Activated T-helper 1 cell treated with anti-CD3 and anti-CD28 coated beads, Interleukin-2, amount 50 U/mL, for 16 hours (primary cell): Measurements from ENCODE around the gene UBA52.

Experiments
- DNase-seq, 2 donors: peaks; one replicate each; pipeline ENCODE4 v3.0.0-alpha.2; 2020; ENCODE audit warnings: low read depth in 1 of 2, low spot score in 1 of 2

Gene UBA52

DNA sequence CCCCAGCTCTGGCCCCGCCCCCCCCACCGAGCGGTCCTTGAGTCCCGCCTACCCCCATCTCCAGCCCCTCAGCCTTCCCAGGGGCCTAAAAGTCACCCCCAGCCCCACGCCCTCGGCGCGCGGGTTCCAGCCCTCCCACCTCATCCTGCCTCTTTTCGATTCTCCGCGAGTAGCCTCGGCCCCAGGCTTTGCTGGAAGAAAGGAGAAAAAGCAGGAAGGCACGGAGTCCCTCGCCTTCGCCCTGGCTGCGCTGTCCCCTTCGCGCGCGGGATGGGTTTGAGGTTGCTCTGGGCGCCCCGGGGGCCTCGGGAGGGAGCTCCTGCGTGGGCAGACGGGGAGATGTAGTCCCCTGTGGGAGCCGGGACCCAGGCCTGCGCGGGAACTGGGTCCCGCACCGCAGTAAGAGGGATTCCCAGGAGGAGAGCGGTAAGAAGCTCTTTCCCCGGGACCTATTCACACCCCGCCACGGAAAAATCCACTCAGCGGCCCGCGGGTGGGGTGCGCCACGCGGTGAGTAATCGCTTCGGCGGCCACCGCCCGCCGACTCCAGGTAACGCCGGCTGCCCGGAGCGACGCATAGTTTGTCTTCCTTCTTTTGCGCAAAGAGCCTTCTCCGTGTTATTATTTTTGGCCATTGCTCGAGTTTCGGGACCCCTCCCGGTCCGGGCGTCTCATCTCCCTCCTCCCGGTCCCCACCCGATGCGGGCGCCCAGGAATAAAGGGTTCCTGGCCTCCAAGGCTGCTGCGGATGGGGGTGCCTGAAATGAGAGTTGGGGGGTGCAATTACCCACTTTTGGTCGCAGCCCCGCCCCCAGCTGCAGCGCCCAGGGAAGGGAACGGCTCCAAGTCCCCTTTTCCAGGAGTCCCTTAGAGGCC lies 35.8 kb downstream of the UBA52 start:
- no peak for DNase-seq

DNA sequence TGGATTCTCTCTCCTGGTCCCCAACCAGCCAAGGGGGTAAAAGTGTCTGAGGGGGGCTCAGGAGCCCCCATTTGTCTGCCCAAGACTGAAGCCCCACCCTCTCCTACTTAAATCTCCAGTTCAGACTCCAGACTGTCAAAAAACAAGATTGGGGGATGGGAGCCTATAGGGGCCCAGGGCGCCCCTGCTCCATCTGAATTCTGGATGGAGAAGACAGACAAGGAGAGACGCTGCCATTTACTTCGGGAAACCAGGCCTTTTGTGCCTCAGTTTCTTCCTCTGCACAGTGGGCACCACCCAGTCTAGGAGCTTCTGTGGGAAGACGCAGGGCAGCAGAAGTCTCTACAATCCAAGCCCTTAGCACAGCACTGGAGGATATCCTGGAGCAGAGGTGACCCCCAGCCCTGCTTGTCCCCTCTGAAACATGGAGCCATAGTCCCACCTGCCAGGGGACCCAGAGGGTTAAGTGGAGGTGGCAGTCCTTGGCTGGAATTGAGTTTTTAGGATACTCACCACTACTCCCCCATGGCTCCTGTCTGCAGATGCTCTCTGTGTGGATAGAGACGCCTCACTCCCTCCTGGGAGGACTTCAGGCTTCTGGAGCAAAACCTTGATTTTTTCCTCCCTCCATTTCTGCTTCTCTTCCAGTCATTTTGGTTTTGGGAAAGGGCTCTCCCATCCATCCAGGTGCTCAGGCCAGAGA lies 36.6 kb downstream of the UBA52 start:
- no peak for DNase-seq

DNA sequence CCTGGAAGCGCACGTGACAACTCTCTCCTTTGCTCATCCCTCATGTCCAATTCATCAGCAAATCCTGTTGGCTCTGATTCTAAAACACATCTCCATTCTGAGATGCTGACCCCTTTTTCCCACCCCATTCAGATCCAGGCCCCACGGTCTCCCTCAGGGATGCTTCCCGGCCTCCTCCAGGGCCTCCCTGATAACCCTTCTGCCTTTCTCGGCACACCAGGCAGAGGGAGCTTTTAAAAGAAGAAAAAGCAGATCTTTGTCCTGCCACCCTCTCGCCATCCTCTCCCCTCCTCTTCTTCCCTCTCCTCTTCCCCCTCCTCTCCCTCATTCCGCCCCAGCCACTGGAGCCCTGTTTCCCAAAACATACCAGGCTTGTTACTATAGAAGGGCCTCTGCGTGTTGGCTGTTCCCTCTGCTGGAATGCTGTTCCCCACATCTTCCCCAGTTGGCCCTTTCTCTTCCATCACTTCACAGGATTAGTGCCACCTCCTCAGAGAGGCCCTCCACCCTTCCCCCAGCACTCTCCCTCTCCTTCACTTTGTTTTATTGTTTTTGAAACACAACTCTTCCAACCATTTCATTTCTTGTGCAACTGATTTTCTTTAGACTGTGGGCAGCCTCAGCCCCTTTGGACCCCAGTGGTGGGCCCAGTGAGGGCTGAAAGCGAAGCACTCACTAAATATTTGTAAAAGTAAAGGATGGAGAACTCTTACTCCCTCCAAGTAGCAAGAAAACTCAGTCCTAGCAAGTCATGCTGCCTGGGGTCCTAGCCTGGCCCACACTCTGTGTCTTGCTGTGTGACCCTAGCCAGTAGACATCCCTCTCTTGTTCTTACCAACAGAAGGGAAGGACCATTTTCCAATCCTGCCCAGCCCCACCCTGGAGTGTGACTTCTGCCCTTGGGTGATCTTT lies 37.4 kb downstream of the UBA52 start:
- DNase-seq = no peak

DNA sequence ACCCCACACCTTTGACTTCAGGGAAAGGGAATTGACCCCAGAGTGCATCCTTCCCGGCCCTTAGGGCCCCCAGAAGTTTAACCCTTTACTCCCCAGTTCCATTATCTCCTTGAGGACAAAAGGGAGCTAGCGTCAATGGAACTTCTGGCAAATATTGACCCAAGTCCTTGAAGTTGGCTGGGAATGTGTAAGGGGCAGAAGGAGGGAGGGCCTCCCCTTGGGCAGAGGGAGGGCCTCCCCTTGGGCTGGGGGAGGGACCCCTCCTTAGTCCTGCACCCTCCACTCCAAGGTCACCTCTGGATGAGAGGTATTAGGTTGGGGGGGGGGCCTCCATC lies 38.0 kb downstream of the UBA52 start:
- no peak for DNase-seq

DNA sequence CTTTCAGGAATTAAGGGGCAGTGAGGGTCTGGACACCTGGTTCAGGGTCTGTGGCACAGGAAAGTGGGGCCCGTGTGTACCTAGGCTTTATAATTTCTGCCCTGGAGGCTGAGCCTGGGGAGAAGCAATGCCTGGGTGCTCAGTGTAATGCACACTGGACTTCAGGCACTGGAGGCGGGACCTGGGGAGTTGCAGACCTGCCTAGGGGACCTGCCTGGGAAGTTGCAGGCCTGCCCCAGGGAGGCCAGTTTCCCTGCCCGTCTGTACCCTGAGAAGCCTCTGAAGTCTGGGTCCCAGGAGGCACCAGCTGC lies 38.5 kb downstream of the UBA52 start:
- DNase-seq = no peak

DNA sequence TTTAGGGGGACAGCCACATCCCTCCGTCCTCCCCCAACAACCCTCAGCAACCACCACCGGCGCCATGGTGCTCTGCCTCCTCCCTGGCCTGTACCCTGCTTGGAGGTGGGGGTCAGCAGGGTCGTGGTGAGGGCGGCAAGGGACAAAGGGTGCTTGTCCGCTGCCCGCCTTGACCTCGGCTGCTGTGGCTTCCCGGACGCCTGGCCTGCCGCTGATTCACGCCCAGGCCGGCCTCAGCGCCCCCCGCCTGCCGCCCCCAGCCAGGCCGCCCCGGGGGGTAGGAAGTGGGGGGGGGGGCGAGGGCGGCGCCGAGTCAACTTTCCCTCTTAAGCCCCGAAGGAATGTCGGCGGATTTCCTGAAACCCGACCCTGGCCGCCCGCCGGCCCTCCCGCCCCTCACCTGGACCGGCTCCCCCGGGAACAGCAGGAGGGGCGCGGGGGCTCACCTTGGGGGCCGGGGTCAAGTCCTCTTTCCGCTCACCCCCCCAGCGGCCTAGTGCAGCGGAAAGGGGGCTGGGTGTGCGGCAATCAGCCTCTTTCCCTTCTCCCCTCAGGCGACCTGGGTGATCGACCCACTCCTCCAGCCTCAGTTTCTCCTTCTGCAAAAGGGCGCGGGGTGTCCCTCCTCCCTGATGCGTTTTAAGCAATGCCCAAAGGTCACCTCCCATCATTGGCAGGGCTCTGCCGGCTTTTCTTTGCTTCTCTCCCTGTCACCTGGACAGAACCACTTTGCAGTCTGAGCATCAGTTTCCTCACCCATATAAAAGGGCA lies 39.1 kb downstream of the UBA52 start:
- no peak for DNase-seq

DNA sequence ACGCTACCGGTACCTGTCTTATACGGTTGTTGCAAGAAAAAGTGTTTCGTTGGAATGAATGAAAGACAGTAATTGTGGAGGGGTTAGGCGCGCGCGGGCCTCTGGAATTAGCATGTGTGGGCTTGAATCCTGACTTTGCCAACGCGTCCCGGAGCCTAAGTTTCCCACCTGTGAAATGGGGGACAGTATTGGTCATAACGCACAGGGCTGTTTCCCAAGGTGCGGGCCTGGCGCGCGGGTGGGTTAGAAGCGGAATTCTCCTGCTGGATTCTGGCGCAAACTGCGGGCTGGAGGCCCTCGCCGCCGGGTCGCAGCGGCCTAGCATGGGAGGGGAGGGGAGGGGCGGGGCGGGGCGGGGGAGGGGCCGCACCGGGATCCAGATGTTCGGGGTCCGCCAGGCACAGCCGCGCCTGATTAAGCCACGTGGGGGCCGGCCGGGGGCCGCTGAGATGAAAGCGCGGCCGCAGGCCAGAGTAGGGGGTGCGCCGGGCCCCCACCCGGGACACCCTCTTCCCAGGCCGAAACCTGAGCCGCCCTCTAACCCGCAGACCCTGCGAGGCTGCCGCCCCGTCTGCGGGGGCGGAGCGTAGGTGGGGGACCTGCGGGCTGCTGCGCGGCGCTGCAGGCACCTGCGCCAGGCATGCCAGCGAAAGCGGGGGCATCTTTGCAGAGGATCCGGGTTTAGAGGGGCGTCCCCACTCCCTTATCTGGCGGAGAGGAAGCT lies 39.8 kb downstream of the UBA52 start:
- no peak for DNase-seq

DNA sequence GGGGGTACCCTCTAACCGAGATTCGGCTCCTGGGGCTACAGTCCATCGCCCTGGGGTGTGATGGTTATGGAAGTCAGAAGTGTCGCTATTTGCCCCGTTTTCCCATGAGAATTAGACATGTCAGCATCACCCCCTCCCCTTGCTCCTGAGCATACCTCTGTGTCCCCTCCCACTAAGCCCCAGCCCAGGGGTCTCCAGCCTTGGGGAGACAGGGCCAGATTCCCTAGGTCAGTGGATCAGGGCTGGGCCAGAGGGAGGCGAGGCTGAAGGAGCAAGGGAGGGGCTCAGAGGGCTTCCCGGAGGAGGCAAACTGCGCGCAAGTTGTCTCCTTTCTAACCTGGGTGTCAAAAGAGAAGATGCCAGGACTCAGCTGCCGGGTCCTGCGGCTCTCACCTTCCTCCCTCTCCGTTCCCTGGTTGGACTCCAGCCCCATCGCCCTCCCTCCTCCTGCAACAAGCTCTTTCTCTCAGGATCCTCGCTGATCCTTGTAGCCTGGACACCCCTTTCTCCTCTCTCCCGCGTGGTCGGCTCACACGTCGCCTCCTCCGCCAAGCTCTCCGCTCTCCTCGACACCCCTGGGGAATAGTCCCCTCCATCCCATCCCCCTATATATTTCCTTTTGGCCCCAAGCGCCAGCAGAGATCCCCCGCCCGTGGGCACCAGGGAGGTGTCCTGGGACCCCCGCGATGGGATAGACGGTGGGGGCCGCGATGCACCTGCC lies 40.6 kb downstream of the UBA52 start:
- DNase-seq = no peak

DNA sequence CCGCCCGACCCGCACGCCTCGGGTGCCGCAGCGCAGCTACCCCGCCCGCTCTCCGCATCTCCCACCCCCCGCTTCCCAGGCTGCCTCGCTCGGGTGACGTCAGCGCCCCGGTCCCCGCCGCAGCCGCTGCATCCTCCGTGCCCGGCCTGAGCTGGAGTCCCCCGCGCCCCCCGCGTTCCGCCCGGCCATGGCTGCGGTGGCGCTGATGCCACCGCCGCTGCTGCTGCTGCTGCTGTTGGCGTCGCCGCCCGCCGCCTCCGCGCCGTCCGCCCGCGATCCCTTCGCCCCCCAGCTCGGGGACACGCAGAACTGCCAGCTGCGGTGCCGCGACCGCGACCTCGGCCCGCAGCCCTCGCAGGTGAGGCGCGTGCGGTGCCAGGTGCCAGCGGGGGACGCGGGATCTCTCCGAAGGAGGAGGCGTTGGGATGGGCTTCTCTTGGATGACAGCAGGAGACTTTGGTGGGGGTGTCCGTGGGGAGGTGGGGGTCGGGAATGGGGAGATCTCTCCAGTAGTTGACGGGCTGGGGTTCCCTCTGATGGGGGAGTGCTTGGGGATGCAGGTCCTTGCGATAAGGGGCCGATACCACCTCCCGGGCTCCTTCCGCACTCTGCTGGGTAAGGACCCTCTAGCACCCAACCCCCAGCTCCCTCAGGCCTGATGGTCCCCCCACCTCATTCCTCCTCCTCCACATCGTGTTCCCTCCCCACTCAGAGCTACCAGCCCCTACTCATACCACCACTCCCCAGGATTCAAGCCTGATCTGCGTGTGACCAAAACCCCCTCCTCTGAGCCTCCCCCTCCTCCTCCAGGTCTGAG lies 41.3 kb downstream of the UBA52 start, which contains the start of gene TMEM59L:
Gene TMEM59L (plus strand): TSS at position 99 of the 817 bp plus-strand sequence. CDS start 89 bp downstream, at position 188.
- peak in 1 of 2 donors; percentile 33 for DNase-seq

DNA sequence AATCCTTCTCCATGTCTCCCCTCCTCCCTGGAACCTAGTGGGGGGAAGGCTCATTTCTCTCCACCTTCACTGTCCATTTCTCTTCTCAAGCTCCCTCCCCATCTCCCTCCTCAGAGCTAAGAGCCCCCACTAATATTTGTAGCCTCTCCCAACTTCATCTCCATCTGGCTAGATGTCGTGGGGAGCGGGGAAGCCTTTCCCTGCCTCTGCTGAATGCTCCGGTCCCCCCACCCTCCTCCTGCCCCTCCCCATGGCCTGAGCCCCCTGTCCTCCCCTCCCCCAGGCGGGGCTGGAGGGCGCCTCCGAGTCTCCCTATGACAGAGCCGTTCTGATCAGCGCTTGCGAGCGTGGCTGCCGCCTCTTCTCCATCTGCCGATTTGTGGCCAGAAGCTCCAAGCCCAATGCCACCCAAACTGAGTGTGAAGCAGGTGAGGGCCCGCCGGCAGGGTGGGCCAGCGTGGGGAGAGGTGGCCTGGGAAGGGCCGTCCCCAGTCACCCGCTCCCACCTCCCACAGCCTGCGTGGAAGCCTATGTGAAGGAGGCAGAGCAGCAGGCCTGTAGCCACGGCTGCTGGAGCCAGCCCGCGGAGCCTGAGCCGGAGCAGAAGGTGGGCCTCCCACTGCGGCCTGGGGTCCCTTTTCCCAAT lies 42.1 kb downstream of the UBA52 start:
- DNase-seq = no peak

DNA sequence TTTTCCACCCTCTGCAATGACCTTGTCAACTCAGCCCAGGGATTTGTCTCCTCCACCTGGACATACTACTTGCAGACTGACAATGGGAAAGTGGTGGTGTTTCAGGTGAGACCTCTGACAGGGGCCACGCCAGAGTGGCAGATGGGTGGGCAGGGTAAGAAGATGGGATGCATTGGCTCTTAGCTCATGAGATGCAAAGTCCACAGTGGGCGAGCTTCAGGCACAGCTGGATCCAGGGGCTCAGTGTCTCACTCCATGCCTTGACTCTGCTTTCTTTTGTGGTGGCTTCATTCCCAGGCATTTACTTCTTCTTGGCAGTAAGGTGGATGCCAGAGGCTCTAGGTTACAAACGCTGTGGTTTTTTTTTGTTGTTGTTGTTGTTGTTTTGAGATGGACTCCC lies 44.4 kb downstream of the UBA52 start:
- DNase-seq = no peak

DNA sequence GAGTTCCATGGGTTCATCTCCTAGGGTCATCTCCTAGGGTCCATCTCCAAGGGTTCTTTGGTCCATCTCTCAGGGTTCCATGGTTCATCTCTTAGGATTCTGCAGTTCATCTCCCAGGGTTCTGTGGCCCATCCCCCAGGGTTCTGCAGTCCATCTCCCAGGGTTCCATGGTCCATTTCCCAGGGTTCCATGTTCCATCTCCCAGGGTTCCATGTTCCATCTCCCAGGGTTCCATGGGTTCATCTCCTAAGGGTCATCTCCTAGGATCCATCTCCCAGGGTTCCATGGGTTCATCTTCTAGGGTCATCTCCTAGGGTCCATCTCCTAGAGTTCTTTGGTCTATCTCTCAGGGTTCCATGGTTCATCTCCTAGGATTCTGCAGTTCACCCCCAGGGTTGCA lies 45.9 kb downstream of the UBA52 start:
- no peak for DNase-seq

DNA sequence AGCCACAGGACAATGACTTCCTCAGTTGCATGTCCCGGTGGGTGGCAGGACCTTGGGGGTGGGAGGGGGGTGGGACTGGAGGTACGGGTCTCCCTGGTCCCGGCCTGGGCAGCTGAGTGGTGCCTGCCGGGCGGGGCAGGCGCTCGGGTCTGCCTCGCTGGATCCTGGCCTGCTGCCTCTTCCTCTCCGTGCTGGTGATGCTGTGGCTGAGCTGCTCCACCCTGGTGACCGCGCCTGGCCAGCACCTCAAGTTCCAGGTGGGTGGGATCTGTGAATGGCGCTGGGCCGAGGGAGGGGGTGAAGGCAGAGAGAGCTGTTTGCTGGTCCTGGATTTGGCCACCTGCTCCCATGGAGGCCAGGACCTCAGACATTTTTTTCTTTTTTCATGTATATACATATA lies 46.6 kb downstream of the UBA52 start:
- DNase-seq = no peak

DNA sequence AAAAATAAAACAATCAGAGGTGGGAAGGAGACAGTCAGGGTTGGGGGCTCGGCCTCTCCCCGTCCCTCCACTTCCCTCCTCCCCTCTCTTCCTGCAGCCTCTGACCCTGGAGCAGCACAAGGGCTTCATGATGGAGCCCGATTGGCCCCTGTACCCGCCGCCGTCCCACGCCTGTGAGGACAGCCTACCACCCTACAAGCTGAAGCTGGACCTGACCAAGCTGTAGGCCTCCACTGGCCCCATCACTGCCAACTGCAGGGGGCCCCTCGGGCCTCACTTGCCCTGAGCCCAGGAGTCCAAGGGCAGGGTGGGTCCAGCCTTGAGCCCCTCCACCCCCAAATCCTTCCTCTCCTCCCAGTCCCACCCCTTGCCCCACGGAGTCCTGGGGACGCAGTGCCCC lies 48.7 kb downstream of the UBA52 start:
- no peak for DNase-seq

DNA sequence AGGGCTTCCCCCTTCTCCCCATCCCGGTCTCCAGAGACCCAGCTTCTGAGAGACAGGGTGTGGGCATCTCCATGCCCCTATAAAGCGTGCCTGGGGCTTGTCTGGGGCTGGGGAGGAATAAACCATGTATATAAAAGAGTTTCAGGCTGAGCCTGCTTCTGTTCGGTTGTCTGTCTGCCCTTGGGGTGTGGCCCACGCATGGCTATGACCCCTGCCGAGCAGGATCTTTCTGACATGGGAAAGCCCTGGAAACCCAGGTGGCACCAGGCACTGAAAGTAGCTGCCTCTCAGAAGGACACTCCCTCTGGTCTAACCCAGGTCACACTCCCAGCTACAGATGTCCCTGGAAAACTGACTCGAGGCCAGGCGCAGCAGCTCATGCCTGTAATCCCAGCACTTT lies 49.2 kb downstream of the UBA52 start:
- no peak for DNase-seq

DNA sequence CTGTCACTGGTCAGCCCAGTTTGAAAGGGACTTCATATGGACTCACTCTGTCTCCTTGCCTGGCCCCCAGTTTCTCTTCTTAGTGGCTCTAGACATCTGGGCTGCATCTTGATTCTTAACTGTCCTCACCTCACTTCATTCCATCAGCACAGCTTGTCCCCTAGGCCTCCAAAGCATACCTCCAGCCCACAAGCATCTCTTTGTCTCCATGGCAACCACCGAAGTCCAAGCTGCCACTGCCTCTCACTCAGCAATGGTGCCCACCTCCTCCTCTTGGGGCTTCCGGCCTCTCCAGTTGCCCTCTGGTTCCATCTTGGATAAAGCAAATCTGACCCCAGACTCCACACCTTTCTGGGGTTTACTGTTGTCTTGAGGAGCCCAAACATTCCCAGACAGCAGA lies 55.2 kb downstream of the UBA52 start:
- no peak for DNase-seq
